ENCODE results near the gene BRD3. TPM values are rescaled to one million over a fixed set of nuclear protein-coding genes. Genes with fewer than 3 reads are reported as not detected.
A peak's percentile ranks its signal among the peaks of the same experiment; 100 is the strongest.

BRD3 gene
- total RNA-seq, 1 experiment from 2014 or later = 57.5 TPM

GRCh38 chr9:134040781-134041648 lies 26.8 kb downstream of the BRD3 start:
- POLR2A ChIA-PET = no interaction called here
- BruUV-seq (replicated peaks) = no TSS peak

DNA sequence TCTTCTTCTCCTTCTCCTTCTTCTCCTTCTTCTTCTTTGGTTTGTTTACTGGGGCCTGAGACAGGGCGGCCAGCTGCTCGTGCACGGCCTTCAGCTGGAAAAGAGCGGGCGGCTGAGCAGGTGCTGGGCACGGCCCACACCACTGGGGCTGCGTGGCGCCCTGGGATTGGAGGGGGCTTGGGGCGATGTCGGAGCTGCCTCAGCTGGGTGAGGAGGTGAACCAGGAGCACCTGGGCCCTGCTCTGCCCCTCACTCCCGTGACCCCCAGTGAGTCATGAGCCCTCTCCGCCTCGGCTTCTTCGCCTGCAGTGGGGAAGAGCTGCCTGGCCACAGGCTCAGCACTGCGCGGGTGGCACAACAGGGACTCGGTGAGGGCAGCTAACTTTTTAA lies 27.7 kb downstream of the BRD3 start:
- no peak overlapping the region for H3K4me3 ChIP-seq (ENCODE audit: low read depth, low read length)
- peak overlapping the region; percentile 6 for H3K4me3 Mint-ChIP-seq (ENCODE audit: unreplicated experiment)
- POLR2A ChIA-PET = no interaction called here
- H3K27me3 Mint-ChIP-seq (ENCODE audit: insufficient read depth, unreplicated experiment) = no peaks in the 10 kb centered on the region
- H3K4me1 Mint-ChIP-seq (ENCODE audit: low read depth, unreplicated experiment) = no peaks in the 10 kb centered on the region
- CTCF ChIA-PET = no interaction called here
- no peak overlapping the region for H3K27ac Mint-ChIP-seq (ENCODE audit: unreplicated experiment)
- DNase-seq = no peak
- no peak for TF ChIP-seq CTCF (IDR thresholded peaks at IDR 0.05; ENCODE audit: insufficient read depth in 1 of 2, low read depth in 1 of 2, low read length in 1 of 2, severe bottlenecking in 1 of 2, unreplicated experiment in 1 of 2)
- 0 out of 2 replicates have a peak, but pooled peaks cover 2% of the 10 kb centered on the region for H3K36me3 ChIP-seq (ENCODE audit: control insufficient read depth, insufficient read depth, low read length)
- intact Hi-C loops (cut with micrococcal nuclease; ENCODE audit: unreplicated experiment) = no loop called here
- H3K36me3 Mint-ChIP-seq (ENCODE audit: insufficient read depth, unreplicated experiment) = peaks cover 50% of the 10 kb centered on the region
- BruUV-seq (replicated peaks) = no TSS peak
- H3K9me3 Mint-ChIP-seq (ENCODE audit: unreplicated experiment) = no peaks in the 10 kb centered on the region
- no peaks in the 10 kb centered on the region for H3K4me1 ChIP-seq
- H3K9me3 ChIP-seq = no peaks in the 10 kb centered on the region
- H3K27me3 ChIP-seq (replicated peaks; ENCODE audit: control insufficient read depth, insufficient read depth, low read length) = no peaks in the 10 kb centered on the region

More at GRCh38 chr9:134040781-134041648, 26.8 kb downstream of the BRD3 start:
- Histone ChIP-seq H3K27me3 (replicated peaks; ENCODE audit: control insufficient read depth, insufficient read depth, low read length) (no peaks in the 10 kb centered on the region), H3K4me1 (no peaks in the 10 kb centered on the region), H3K9me3 (no peaks in the 10 kb centered on the region), H3K4me3 (ENCODE audit: low read depth, low read length) (no peak overlapping the region), H3K36me3 (ENCODE audit: control insufficient read depth, insufficient read depth, low read length) (no peaks in the 10 kb centered on the region; the same call in 1 of the 2 replicates)
- intact Hi-C loops (cut with micrococcal nuclease; ENCODE audit: unreplicated experiment) = no loop called here
- no peak overlapping the region for H3K4me3 Mint-ChIP-seq (ENCODE audit: unreplicated experiment)
- DNase-seq = no peak
- TF ChIP-seq CTCF (IDR thresholded peaks at IDR 0.05; ENCODE audit: insufficient read depth in 1 of 2, low read depth in 1 of 2, low read length in 1 of 2, severe bottlenecking in 1 of 2, unreplicated experiment in 1 of 2) = no peak
- H3K9me3 Mint-ChIP-seq (ENCODE audit: unreplicated experiment) = no peaks in the 10 kb centered on the region
- peaks cover 47% of the 10 kb centered on the region for H3K36me3 Mint-ChIP-seq (ENCODE audit: insufficient read depth, unreplicated experiment)
- no peaks in the 10 kb centered on the region for H3K4me1 Mint-ChIP-seq (ENCODE audit: low read depth, unreplicated experiment)
- CTCF ChIA-PET = no interaction called here
- no peaks in the 10 kb centered on the region for H3K27me3 Mint-ChIP-seq (ENCODE audit: insufficient read depth, unreplicated experiment)
- no peak overlapping the region for H3K27ac Mint-ChIP-seq (ENCODE audit: unreplicated experiment)

- H3K36me3 Mint-ChIP-seq (ENCODE audit: insufficient read depth, unreplicated experiment) = peaks cover 52% of the 10 kb centered on the region
- H3K27me3 ChIP-seq (replicated peaks; ENCODE audit: control insufficient read depth, insufficient read depth, low read length) = no peaks in the 10 kb centered on the region
- H3K4me1 ChIP-seq = no peaks in the 10 kb centered on the region
- ChIA-PET CTCF (no interaction called here), POLR2A (no interaction called here)
- H3K4me3 ChIP-seq (ENCODE audit: low read depth, low read length) = no peak overlapping the region
- H3K36me3 ChIP-seq (ENCODE audit: control insufficient read depth, insufficient read depth, low read length) = peaks cover 4% of the 10 kb centered on the region; the same call in 1 of the 2 replicates
- H3K4me1 Mint-ChIP-seq (ENCODE audit: low read depth, unreplicated experiment) = no peaks in the 10 kb centered on the region
- TF ChIP-seq CTCF (IDR thresholded peaks at IDR 0.05; ENCODE audit: insufficient read depth in 1 of 2, low read depth in 1 of 2, low read length in 1 of 2, severe bottlenecking in 1 of 2, unreplicated experiment in 1 of 2) = no peak
- intact Hi-C loops (cut with micrococcal nuclease; ENCODE audit: unreplicated experiment) = no loop called here
- no peaks in the 10 kb centered on the region for H3K9me3 ChIP-seq
- no peaks in the 10 kb centered on the region for H3K9me3 Mint-ChIP-seq (ENCODE audit: unreplicated experiment)
- H3K4me3 Mint-ChIP-seq (ENCODE audit: unreplicated experiment) = peak overlapping the region; percentile 6
- no TSS peak for BruUV-seq (replicated peaks)
- H3K27ac Mint-ChIP-seq (ENCODE audit: unreplicated experiment) = no peak overlapping the region
- DNase-seq = no peak
- no peaks in the 10 kb centered on the region for H3K27me3 Mint-ChIP-seq (ENCODE audit: insufficient read depth, unreplicated experiment)
Measured at GRCh38 chr9:134039386-134040175, 28.2 kb downstream of the BRD3 start.
